Esophagus (tissue), 2 donors: Measurements from ENCODE around the gene RNF144B. TPM values are rescaled to one million over a fixed set of nuclear protein-coding genes. Genes with fewer than 3 reads are reported as not detected.
A peak's percentile ranks its signal among the peaks of the same experiment; 100 is the strongest.

Experiments used
- H3K27ac ChIP-seq, 2 donors: one replicate each; pipeline ENCODE4 v1.5.1; 2013; ENCODE audit warnings: low read depth in 2 of 2, mild to moderate bottlenecking in 2 of 2, inconsistent platforms in 1 of 2, low read length in 1 of 2, moderate library complexity in 1 of 2
- H3K27me3 ChIP-seq, 2 donors: one replicate each; pipeline ENCODE4 v1.6.1; 2013; ENCODE audit warnings: low read length in 2 of 2, control low read depth in 1 of 2, mild to moderate bottlenecking in 1 of 2; ENCODE audit not compliant: insufficient read depth in 2 of 2, control insufficient read depth in 1 of 2
- H3K36me3 ChIP-seq, 2 donors: one replicate each; pipeline ENCODE4 v1.6.1; 2013; ENCODE audit warnings: low read length in 1 of 2; ENCODE audit not compliant: control insufficient read depth in 2 of 2, insufficient read depth in 2 of 2
- H3K4me1 ChIP-seq, 2 donors: one replicate each; pipeline ENCODE4 v1.6.1; 2013; ENCODE audit warnings: low read length in 1 of 2; ENCODE audit not compliant: control insufficient read depth in 2 of 2, insufficient read depth in 2 of 2
- H3K4me3 ChIP-seq, 2 donors: one replicate each; pipeline ENCODE4 v1.5.1; 2013; ENCODE audit warnings: low read length in 2 of 2, mild to moderate bottlenecking in 2 of 2, low read depth in 1 of 2, moderate library complexity in 1 of 2
- H3K9me3 ChIP-seq, 2 donors: one replicate each; pipeline ENCODE4 v1.6.1; 2013; ENCODE audit warnings: mild to moderate bottlenecking in 2 of 2, low read depth in 1 of 2, low read length in 1 of 2, moderate library complexity in 1 of 2; ENCODE audit not compliant: control insufficient read depth in 2 of 2, insufficient read depth in 1 of 2
- WGBS, 2 donors: extraction: QIAGEN DNeasy Blood & Tissue Kit; methylation state at CpG; one replicate each; pipeline ENCODE4 v1.1.7; 2013; 5-methylcytosine and 5-hydroxymethylcytosine counted together
- polyA plus RNA-seq, 2 donors: library from polyadenylated mRNA; stranded (reverse); fragments of 200-250 nt; gene quantifications; one replicate each; pipeline ENCODE4 v1.2.3, GENCODE V29; 2013
- donor health status: healthy with polysubstance abuse.
- donor health status: Bipolar disorder and iron deficiency.

The RNF144B gene
- polyA plus RNA-seq, 2 donors, result 5.4 to 6.5 TPM

GRCh38 chr6:18367371-18367770 is 19.8 kb upstream of the RNF144B start:
- WGBS, 2 donors, result 95 to 99% methylated on average over 11 of the region's 11 CpGs
- Histone ChIP-seq H3K27ac (no peak overlapping the region), H3K9me3 (peaks cover 0 to 2% of the 10 kb centered on the region in 2 donors), H3K36me3 (no peaks in the 10 kb centered on the region), H3K4me1 (no peaks in the 10 kb centered on the region), H3K4me3 (no peak overlapping the region), H3K27me3 (no peaks in the 10 kb centered on the region)

- peaks cover 0 to 2% of the 10 kb centered on the region in 2 donors for H3K9me3 ChIP-seq
- no peak overlapping the region for H3K4me3 ChIP-seq
- no peaks in the 10 kb centered on the region for H3K27me3 ChIP-seq
- no peaks in the 10 kb centered on the region for H3K4me1 ChIP-seq
- H3K27ac ChIP-seq, result no peak overlapping the region
- no peaks in the 10 kb centered on the region for H3K36me3 ChIP-seq
- 95 to 97% methylated on average over 25 of the region's 25 CpGs for WGBS, 2 donors
Measured at GRCh38 chr6:18368277-18369105, 18.7 kb upstream of the RNF144B start.

GRCh38 chr6:18371010-18371409 is 16.1 kb upstream of the RNF144B start:
- H3K4me1 ChIP-seq, result no peaks in the 10 kb centered on the region

GRCh38 chr6:18371656-18372055 is 15.5 kb upstream of the RNF144B start:
- no peak overlapping the region for H3K27ac ChIP-seq
- no peaks in the 10 kb centered on the region for H3K27me3 ChIP-seq
- H3K9me3 ChIP-seq, result no peaks in the 10 kb centered on the region
- 94 to 95% methylated on average over 2 of the region's 2 CpGs for whole genome bisulfite sequencing, 2 donors
- H3K36me3 ChIP-seq, result no peaks in the 10 kb centered on the region
- no peak overlapping the region for H3K4me3 ChIP-seq
- no peaks in the 10 kb centered on the region for H3K4me1 ChIP-seq

More at GRCh38 chr6:18371010-18371409, 16.1 kb upstream of the RNF144B start:
- Histone ChIP-seq H3K27me3 (no peaks in the 10 kb centered on the region), H3K36me3 (no peaks in the 10 kb centered on the region), H3K27ac (no peak overlapping the region), H3K9me3 (peaks cover 0 to 1% of the 10 kb centered on the region in 2 donors), H3K4me3 (no peak overlapping the region)
- WGBS, 2 donors, result 81 to 88% methylated on average over 5 of the region's 5 CpGs

- H3K4me1 ChIP-seq, result no peaks in the 10 kb centered on the region
- H3K27ac ChIP-seq, result peak overlapping the region in 1 of 2 donors; percentile 42
- WGBS, 2 donors, result 42 to 61% methylated on average over 4 of the region's 4 CpGs
- H3K36me3 ChIP-seq, result no peaks in the 10 kb centered on the region
- H3K4me3 ChIP-seq, result no peak overlapping the region
- H3K9me3 ChIP-seq, result no peaks in the 10 kb centered on the region
- H3K27me3 ChIP-seq, result no peaks in the 10 kb centered on the region
Measured at GRCh38 chr6:18380158-18380836, 6.9 kb upstream of the RNF144B start.

GRCh38 chr6:18380851-18381250 is 6.3 kb upstream of the RNF144B start:
- H3K27ac ChIP-seq, result peak overlapping the region; percentile 10 to 42
- no peak overlapping the region for H3K4me3 ChIP-seq
- 84 to 90% methylated on average over 4 of the region's 4 CpGs for WGBS, 2 donors
- H3K4me1 ChIP-seq, result no peaks in the 10 kb centered on the region
- H3K27me3 ChIP-seq, result no peaks in the 10 kb centered on the region
- H3K9me3 ChIP-seq, result no peaks in the 10 kb centered on the region
- no peaks in the 10 kb centered on the region for H3K36me3 ChIP-seq

- WGBS, 2 donors, result 92 to 98% methylated on average over 2 of the region's 2 CpGs
Measured at GRCh38 chr6:18383441-18383840, 3.7 kb upstream of the RNF144B start.

GRCh38 chr6:18384621-18385020 is 2.5 kb upstream of the RNF144B start:
- H3K27ac ChIP-seq, result peak overlapping the region in 1 of 2 donors; percentile 22
- WGBS, 2 donors, result 70 to 72% methylated on average over 4 of the region's 4 CpGs

More at GRCh38 chr6:18383441-18383840, 3.7 kb upstream of the RNF144B start:
- Histone ChIP-seq H3K36me3 (no peaks in the 10 kb centered on the region), H3K9me3 (no peaks in the 10 kb centered on the region), H3K27ac (no peak overlapping the region), H3K4me3 (no peak overlapping the region), H3K27me3 (no peaks in the 10 kb centered on the region), H3K4me1 (peaks cover 0 to 3% of the 10 kb centered on the region in 2 donors)

GRCh38 chr6:18386298-18386976 is 713 bp upstream of the RNF144B start:
- H3K4me3 ChIP-seq, result peak overlapping the region in 1 of 2 donors; percentile 79
- H3K4me1 ChIP-seq, result peaks cover 0 to 3% of the 10 kb centered on the region in 2 donors
- 43 to 44% methylated on average over 6 of the region's 6 CpGs for WGBS, 2 donors
- H3K36me3 ChIP-seq, result no peaks in the 10 kb centered on the region
- H3K9me3 ChIP-seq, result no peaks in the 10 kb centered on the region
- peak overlapping the region; percentile 68 to 95 for H3K27ac ChIP-seq
- no peaks in the 10 kb centered on the region for H3K27me3 ChIP-seq

More at GRCh38 chr6:18384621-18385020, 2.5 kb upstream of the RNF144B start:
- peaks cover 0 to 3% of the 10 kb centered on the region in 2 donors for H3K4me1 ChIP-seq
- no peak overlapping the region for H3K4me3 ChIP-seq
- H3K36me3 ChIP-seq, result no peaks in the 10 kb centered on the region
- no peaks in the 10 kb centered on the region for H3K9me3 ChIP-seq
- H3K27me3 ChIP-seq, result no peaks in the 10 kb centered on the region
